Prostate gland (tissue), 2 donors: ENCODE results near the gene TCP11L1. TPM values are rescaled to one million over a fixed set of nuclear protein-coding genes. Genes with fewer than 3 reads are reported as not detected.

Experiments
- DNase-seq: peaks from one replicate; pipeline ENCODE4 v3.0.0-alpha.2; 2019; ENCODE audit warnings: low spot score
- H3K27ac ChIP-seq, 2 donors: fragments of 200-600 bp; sonication (generic); 2 replicates each; pipeline ENCODE4 v1.5.1; 2017 to 2019
- H3K27me3 ChIP-seq: fragments of 200-600 bp; sonication (generic); replicated peaks from 2 replicates; pipeline ENCODE4 v1.5.1; 2019; ENCODE audit not compliant: insufficient read depth
- H3K36me3 ChIP-seq, 2 donors: fragments of 200-600 bp; sonication (generic); 1 replicate in 1 of 2; 2 replicates in 1 of 2; pipeline versions ENCODE4 v1.5.1 to v1.8.1; 2017 to 2019
- H3K4me1 ChIP-seq: fragments of 200-600 bp; sonication (generic); replicated peaks from 2 replicates; pipeline ENCODE4 v1.5.1; 2019
- H3K4me3 ChIP-seq, 2 donors: fragments of 200-600 bp; sonication (generic); 2 replicates each; pipeline ENCODE4 v1.5.1; 2017 to 2019
- H3K9me3 ChIP-seq: fragments of 200-600 bp; sonication (generic); 2 replicates; pipeline ENCODE4 v1.5.1; 2017
- POLR2A ChIP-seq: fragments of 450-650 bp; IDR thresholded peaks from one replicate; pipeline ENCODE4 v1.6.1; 2016; ENCODE audit warnings: antibody characterized with exemption, mild to moderate bottlenecking
- POLR2AphosphoS5 ChIP-seq: sonication (generic); formaldehyde crosslinking; IDR thresholded peaks from one replicate; pipeline ENCODE4 v1.6.1; 2017; ENCODE audit warnings: antibody characterized with exemption
- WGBS: methylation state at CpG from one replicate; pipeline ENCODE4 v1.1.5; 2018; 5-methylcytosine and 5-hydroxymethylcytosine counted together
- intact Hi-C: fragments of 100-400 bp; cut with DNase I; formaldehyde crosslinking; loops from one replicate; pipeline ENCODE4 v1.14.2; 2022
- total RNA-seq, 2 donors: library from RNA; depleted of rRNA; stranded (reverse); fragments of >200 nt; gene quantifications; one replicate each; pipeline ENCODE4 v1.1.0, GENCODE V29; 2016
- TF ChIP-seq, protein P1 (sequence below), 4 experiments: fragments of 200-600 bp in 2 of 4; fragments of 450-650 bp in 2 of 4; sonication (generic) in 2 of 4; IDR thresholded peaks; 1 replicate in 3 of 4; 2 replicates in 1 of 4; pipeline ENCODE4 v1.5.1; 2016 to 2019; ENCODE audit warnings: antibody characterized with exemption in 4 of 4, mild to moderate bottlenecking in 2 of 4, moderate library complexity in 2 of 4

TCP11L1 gene
- total RNA-seq, 2 donors from 2014 or later = 15.3 to 27.1 TPM

GRCh38 chr11:33052231-33052630 lies 12.9 kb downstream of the TCP11L1 start:
- 76% methylated on average over 2 of the region's 2 CpGs for WGBS
- no peaks in the 10 kb centered on the region for H3K4me1 ChIP-seq
- intact Hi-C loops = no loop called here
- no peaks in the 10 kb centered on the region for H3K36me3 ChIP-seq
- H3K9me3 ChIP-seq = no peaks in the 10 kb centered on the region
- H3K27ac ChIP-seq = no peak overlapping the region
- DNase-seq = no peak
- H3K4me3 ChIP-seq = no peak overlapping the region
- TF ChIP-seq, protein P1, sequence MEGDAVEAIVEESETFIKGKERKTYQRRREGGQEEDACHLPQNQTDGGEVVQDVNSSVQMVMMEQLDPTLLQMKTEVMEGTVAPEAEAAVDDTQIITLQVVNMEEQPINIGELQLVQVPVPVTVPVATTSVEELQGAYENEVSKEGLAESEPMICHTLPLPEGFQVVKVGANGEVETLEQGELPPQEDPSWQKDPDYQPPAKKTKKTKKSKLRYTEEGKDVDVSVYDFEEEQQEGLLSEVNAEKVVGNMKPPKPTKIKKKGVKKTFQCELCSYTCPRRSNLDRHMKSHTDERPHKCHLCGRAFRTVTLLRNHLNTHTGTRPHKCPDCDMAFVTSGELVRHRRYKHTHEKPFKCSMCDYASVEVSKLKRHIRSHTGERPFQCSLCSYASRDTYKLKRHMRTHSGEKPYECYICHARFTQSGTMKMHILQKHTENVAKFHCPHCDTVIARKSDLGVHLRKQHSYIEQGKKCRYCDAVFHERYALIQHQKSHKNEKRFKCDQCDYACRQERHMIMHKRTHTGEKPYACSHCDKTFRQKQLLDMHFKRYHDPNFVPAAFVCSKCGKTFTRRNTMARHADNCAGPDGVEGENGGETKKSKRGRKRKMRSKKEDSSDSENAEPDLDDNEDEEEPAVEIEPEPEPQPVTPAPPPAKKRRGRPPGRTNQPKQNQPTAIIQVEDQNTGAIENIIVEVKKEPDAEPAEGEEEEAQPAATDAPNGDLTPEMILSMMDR (IDR thresholded peaks at IDR 0.05) = no peak
- no peak for TF ChIP-seq POLR2A
- no peak for TF ChIP-seq POLR2AphosphoS5
- no peaks in the 10 kb centered on the region for H3K27me3 ChIP-seq

DNA sequence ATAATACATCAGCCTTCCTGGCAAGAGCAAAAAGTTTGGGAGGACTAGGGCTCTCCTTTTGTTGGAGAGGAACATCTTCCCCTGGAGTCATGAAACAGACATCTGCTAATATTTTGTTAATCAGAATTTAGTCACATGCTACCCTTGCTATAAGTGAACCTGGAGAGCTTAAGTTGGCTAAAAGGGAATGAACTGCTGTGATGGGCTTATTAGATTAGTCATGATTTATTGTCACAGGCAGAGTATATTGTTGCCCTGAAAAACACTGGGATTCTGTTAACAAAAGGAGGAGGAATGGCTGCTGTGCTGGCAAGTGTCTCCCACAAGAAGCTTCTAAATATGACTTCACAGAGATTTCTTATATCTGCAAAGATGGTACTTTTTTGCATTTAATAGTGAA lies 16.0 kb downstream of the TCP11L1 start:
- no peaks in the 10 kb centered on the region for H3K36me3 ChIP-seq

DNA sequence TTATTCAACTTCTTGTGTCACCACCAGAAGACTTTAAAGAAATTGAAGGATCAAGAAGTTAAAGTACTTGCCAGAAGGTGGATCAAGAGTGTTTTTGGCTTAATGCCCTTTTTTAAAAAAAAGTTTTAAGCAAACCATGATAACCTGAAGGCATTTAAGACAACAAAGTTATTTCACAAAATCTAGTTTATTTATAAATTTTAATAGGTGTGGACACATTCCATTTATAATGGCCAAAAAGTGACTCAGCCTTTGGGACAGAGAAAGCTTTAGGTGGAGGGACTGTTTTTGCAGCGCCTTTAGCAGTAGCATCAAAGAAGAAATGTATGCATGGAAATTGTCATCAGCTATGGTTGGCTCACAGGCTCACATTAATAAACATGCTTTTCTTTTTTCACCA lies 17.9 kb downstream of the TCP11L1 start:
- TF ChIP-seq POLR2AphosphoS5 (no peak), POLR2A (no peak)
- TF ChIP-seq, protein P1 (IDR thresholded peaks at IDR 0.05) = no peak
- Histone ChIP-seq H3K4me1 (no peaks in the 10 kb centered on the region), H3K36me3 (no peaks in the 10 kb centered on the region), H3K27me3 (no peaks in the 10 kb centered on the region), H3K4me3 (no peak overlapping the region), H3K27ac (no peak overlapping the region), H3K9me3 (no peaks in the 10 kb centered on the region)
- no peak for DNase-seq
- intact Hi-C loops = no loop called here
- WGBS = 76% methylated on average over 1 of the region's 1 CpG

More for the DNA sequence above, 16.0 kb downstream of the TCP11L1 start:
- Histone ChIP-seq H3K4me3 (no peak overlapping the region), H3K9me3 (no peaks in the 10 kb centered on the region), H3K4me1 (no peaks in the 10 kb centered on the region), H3K27ac (no peak overlapping the region), H3K27me3 (no peaks in the 10 kb centered on the region)
- TF ChIP-seq POLR2A (no peak), POLR2AphosphoS5 (no peak)
- TF ChIP-seq, protein P1 (IDR thresholded peaks at IDR 0.05) = no peak
- intact Hi-C loops = no loop called here
- no peak for DNase-seq

DNA sequence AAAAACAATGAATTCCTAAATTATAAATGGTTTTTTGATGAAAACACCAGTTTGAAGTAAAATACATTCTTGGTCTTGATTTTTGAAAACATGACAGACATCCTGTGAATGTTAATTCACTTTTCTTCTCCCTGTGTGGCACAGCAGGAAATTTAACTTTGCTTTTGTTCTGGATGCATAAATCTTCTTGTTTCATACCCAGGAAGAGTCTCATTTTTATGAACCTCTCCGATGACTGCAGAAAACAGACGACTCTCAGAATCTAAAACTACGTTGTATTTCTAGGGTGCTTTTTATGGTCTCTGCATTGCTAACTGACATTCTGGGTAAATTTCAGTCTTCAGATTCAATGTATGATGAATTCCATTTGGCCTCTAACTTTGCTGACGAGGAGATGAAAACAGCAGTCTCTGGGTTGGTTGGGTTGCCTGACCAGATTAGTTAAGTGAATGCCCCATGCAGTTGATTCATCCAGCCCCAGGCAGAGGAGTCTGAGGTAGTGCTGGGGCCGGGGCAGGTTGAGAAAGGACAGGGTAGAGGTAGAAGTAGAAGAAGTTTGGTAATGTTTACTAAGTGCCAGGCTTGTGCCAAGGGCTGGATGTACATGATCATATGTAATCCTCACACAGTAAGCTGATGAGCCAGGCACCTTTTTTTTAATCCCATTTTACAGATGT lies 20.1 kb downstream of the TCP11L1 start:
- TF ChIP-seq, protein P1 (IDR thresholded peaks at IDR 0.05) = no peak
- no peak for TF ChIP-seq POLR2AphosphoS5
- no peak for TF ChIP-seq POLR2A
- DNase-seq = no peak
- intact Hi-C loops = loop anchor here (10.0 kb wide), 1 partner anchor 255 kb away; no protein-coding TSS in a partner anchor
- peaks cover 5% of the 10 kb centered on the region for H3K4me1 ChIP-seq
- WGBS = 60% methylated on average over 5 of the region's 5 CpGs
- H3K4me3 ChIP-seq = no peak overlapping the region
- H3K27me3 ChIP-seq = no peaks in the 10 kb centered on the region
- no peak overlapping the region for H3K27ac ChIP-seq
- H3K9me3 ChIP-seq = no peaks in the 10 kb centered on the region
- no peaks in the 10 kb centered on the region for H3K36me3 ChIP-seq

DNA sequence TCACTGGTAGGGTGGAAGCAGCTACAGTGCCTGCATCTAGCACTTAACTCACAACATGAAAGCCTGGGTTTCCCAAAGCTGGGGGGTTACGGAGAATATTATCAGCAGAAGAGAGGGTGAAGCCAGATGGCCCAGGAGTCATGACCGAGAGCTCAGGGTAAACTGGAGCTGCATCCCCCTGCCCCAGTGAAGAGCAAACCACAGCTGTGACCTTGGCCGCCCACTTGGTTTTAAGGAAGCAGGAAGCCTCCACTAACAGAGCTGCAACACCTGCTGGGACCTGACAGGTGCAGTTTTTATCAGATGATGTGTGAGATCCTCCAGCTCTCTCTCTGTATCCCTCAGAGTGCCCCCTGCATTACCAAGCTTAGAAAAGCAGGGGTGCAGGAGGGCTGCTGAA lies 20.9 kb downstream of the TCP11L1 start:
- intact Hi-C loops = loop anchor here (10.0 kb wide), 1 partner anchor 255 kb away; no protein-coding TSS in a partner anchor
- WGBS = 93% methylated on average over 3 of the region's 3 CpGs
- no peak for DNase-seq
- peaks cover 7% of the 10 kb centered on the region for H3K4me1 ChIP-seq
- H3K36me3 ChIP-seq = no peaks in the 10 kb centered on the region
- no peaks in the 10 kb centered on the region for H3K27me3 ChIP-seq
- H3K4me3 ChIP-seq = no peak overlapping the region
- no peak overlapping the region for H3K27ac ChIP-seq
- H3K9me3 ChIP-seq = no peaks in the 10 kb centered on the region
- TF ChIP-seq, protein P1 (IDR thresholded peaks at IDR 0.05) = no peak
- TF ChIP-seq POLR2AphosphoS5 = no peak
- no peak for TF ChIP-seq POLR2A
